HEK293 (cell line): ENCODE data around the gene DNAI1.

ENCODE experiments used
- CTCF ChIA-PET: fragments of 350-600 bp; formaldehyde crosslinking; extraction: SDS; loops from one replicate; lab custom pipeline; 2021; ENCODE audit warnings: antibody characterized with exemption; lab: Yijun Ruan, JAX
- POLR2A ChIA-PET: fragments of 300-600 bp; formaldehyde crosslinking; extraction: SDS; loops from one replicate; lab custom pipeline; 2020; ENCODE audit warnings: antibody characterized with exemption, inconsistent platforms; lab: Yijun Ruan, JAX
- H3K27ac ChIP-seq: fragments of 200-500 bp; sonication (Bioruptor generic); 2 replicates; pipeline ENCODE4 v1.5.1; 2014; ENCODE audit warnings: low read depth, low read length, control low read depth, inconsistent platforms; ENCODE audit errors: extremely low read depth
- H3K36me3 ChIP-seq, 2 experiments: fragments of 200-500 bp in 1 of 2; sonication (Bioruptor generic) in 1 of 2; 1 replicate in 1 of 2; 2 replicates in 1 of 2; pipeline ENCODE4 v1.5.1; 2014 to 2017; ENCODE audit warnings: inconsistent platforms in 2 of 2, low read length in 2 of 2; ENCODE audit not compliant: control insufficient read depth in 2 of 2, insufficient read depth in 1 of 2
- H3K4me1 ChIP-seq: fragments of 200-500 bp; sonication (Bioruptor generic); 2 replicates; pipeline ENCODE4 v1.5.1; 2014; ENCODE audit warnings: mild to moderate bottlenecking, low read length, inconsistent platforms; ENCODE audit not compliant: control insufficient read depth, insufficient read depth
- H3K4me3 ChIP-seq: 2 replicates; pipeline ENCODE4 v1.5.1; 2011; ENCODE audit warnings: low read depth, mild to moderate bottlenecking, control low read depth, low read length, moderate library complexity
- H3K9me3 ChIP-seq: fragments of 200-500 bp; sonication (Bioruptor generic); 2 replicates; pipeline ENCODE4 v1.5.1; 2014; ENCODE audit warnings: low read depth, low read length, inconsistent platforms; ENCODE audit not compliant: control insufficient read depth, insufficient read depth
- HOXC10 ChIP-seq: sonication (generic); formaldehyde crosslinking; IDR thresholded peaks from 2 replicates; pipeline ENCODE4 v1.8.1; 2023; ENCODE audit warnings: mild to moderate bottlenecking, missing genetic modification reagents
- KLF7 ChIP-seq: fragments of 450-650 bp; formaldehyde crosslinking; IDR thresholded peaks from 2 replicates; pipeline ENCODE4 v1.5.1; 2016; ENCODE audit warnings: missing biosample characterization, missing genetic modification characterization, borderline replicate concordance
- OSR2 ChIP-seq: fragments of 450-650 bp; formaldehyde crosslinking; IDR thresholded peaks from 2 replicates; pipeline ENCODE4 v1.5.1; 2016; ENCODE audit warnings: missing biosample characterization, missing genetic modification characterization
- YY1 ChIP-seq: fragments of 450-650 bp; formaldehyde crosslinking; IDR thresholded peaks from 2 replicates; pipeline ENCODE4 v1.5.1; 2018; ENCODE audit warnings: missing biosample characterization, missing genetic modification characterization
- ZBTB44 ChIP-seq: fragments of 450-650 bp; IDR thresholded peaks from 2 replicates; pipeline ENCODE4 v1.5.1; 2018; ENCODE audit warnings: missing biosample characterization, mild to moderate bottlenecking, missing genetic modification characterization
- ZNF221 ChIP-seq: fragments of 450-650 bp; formaldehyde crosslinking; IDR thresholded peaks from 2 replicates; pipeline ENCODE4 v1.5.1; 2017; ENCODE audit warnings: missing biosample characterization, missing genetic modification characterization, borderline replicate concordance
- ZNF23 ChIP-seq: fragments of 450-650 bp; formaldehyde crosslinking; IDR thresholded peaks from 2 replicates; pipeline ENCODE4 v1.5.1; 2016; ENCODE audit warnings: missing biosample characterization, missing genetic modification characterization, borderline replicate concordance
- ZNF24 ChIP-seq: fragments of 450-650 bp; formaldehyde crosslinking; IDR thresholded peaks from 2 replicates; pipeline ENCODE4 v1.5.1; 2016; ENCODE audit warnings: missing biosample characterization, missing genetic modification characterization
- ZNF26 ChIP-seq: fragments of 450-650 bp; formaldehyde crosslinking; IDR thresholded peaks from 2 replicates; pipeline ENCODE4 v1.5.1; 2016; ENCODE audit warnings: missing biosample characterization, missing genetic modification characterization
- ZNF266 ChIP-seq: fragments of 450-650 bp; formaldehyde crosslinking; IDR thresholded peaks from 2 replicates; pipeline ENCODE4 v1.5.1; 2016; ENCODE audit warnings: missing biosample characterization, missing genetic modification characterization, low read depth
- ZNF302 ChIP-seq: fragments of 450-650 bp; formaldehyde crosslinking; IDR thresholded peaks from 2 replicates; pipeline ENCODE4 v1.5.1; 2016; ENCODE audit warnings: missing biosample characterization, missing genetic modification characterization, low read depth
- ZNF341 ChIP-seq: fragments of 450-650 bp; formaldehyde crosslinking; IDR thresholded peaks from 2 replicates; pipeline ENCODE4; 2016; ENCODE audit warnings: low read depth, missing biosample characterization, missing genetic modification characterization
- ZNF391 ChIP-seq: fragments of 450-650 bp; formaldehyde crosslinking; IDR thresholded peaks from 2 replicates; pipeline ENCODE4 v1.5.1; 2016; ENCODE audit warnings: low read depth, missing biosample characterization, missing genetic modification characterization, borderline replicate concordance
- ZNF426 ChIP-seq: fragments of 450-650 bp; formaldehyde crosslinking; IDR thresholded peaks from 2 replicates; pipeline ENCODE4 v1.5.1; 2017; ENCODE audit warnings: missing biosample characterization, missing genetic modification characterization, mild to moderate bottlenecking, inconsistent platforms, moderate library complexity
- ZNF433 ChIP-seq: fragments of 450-650 bp; formaldehyde crosslinking; IDR thresholded peaks from 2 replicates; pipeline ENCODE4 v1.5.1; 2016; ENCODE audit warnings: missing biosample characterization, missing genetic modification characterization, low read depth
- ZNF48 ChIP-seq: fragments of 450-650 bp; formaldehyde crosslinking; IDR thresholded peaks from 2 replicates; pipeline ENCODE4 v1.5.1; 2016; ENCODE audit warnings: missing biosample characterization, missing genetic modification characterization
- ZNF488 ChIP-seq: fragments of 450-650 bp; formaldehyde crosslinking; IDR thresholded peaks from 2 replicates; pipeline ENCODE4 v1.5.1; 2016; ENCODE audit warnings: missing biosample characterization, missing genetic modification characterization
- ZNF514 ChIP-seq: fragments of 450-650 bp; formaldehyde crosslinking; IDR thresholded peaks from 2 replicates; pipeline ENCODE4 v1.5.1; 2016; ENCODE audit warnings: missing biosample characterization, missing genetic modification characterization
- ZNF645 ChIP-seq: fragments of 450-650 bp; formaldehyde crosslinking; IDR thresholded peaks from 2 replicates; pipeline ENCODE4; 2016; ENCODE audit warnings: missing biosample characterization, missing genetic modification characterization
- ZNF785 ChIP-seq: fragments of 450-650 bp; formaldehyde crosslinking; IDR thresholded peaks from 2 replicates; pipeline ENCODE4 v1.5.1; 2016; ENCODE audit warnings: missing biosample characterization, missing genetic modification characterization
- ZSCAN23 ChIP-seq: fragments of 450-650 bp; formaldehyde crosslinking; IDR thresholded peaks from 2 replicates; pipeline ENCODE4 v1.5.1; 2016; ENCODE audit warnings: missing biosample characterization, missing genetic modification characterization
- ZSCAN5A ChIP-seq: fragments of 450-650 bp; formaldehyde crosslinking; IDR thresholded peaks from 2 replicates; pipeline ENCODE4 v1.5.1; 2016; ENCODE audit warnings: missing biosample characterization, missing genetic modification characterization

Gene DNAI1

GRCh38 chr9:34568133-34568532 is 109.5 kb downstream of the DNAI1 start:
- no peaks in the 10 kb centered on the region for H3K9me3 ChIP-seq
- ChIA-PET POLR2A (no interaction called here), CTCF (interaction anchor here (0.9 to 3.7 kb wide), 3 partner anchors 20 to 164 kb away, joined by 3 to 26 read pairs (median 5); no protein-coding TSS in a partner anchor)
- no peak for TF ChIP-seq ZBTB44 (tag by site-specific recombination)
- no peak for TF ChIP-seq OSR2 (tag by site-specific recombination)
- no peak for TF ChIP-seq ZNF302 (tag by site-specific recombination)
- TF ChIP-seq ZNF266 (tag by site-specific recombination): no peak
- TF ChIP-seq ZNF391 (tag by site-specific recombination): no peak
- no peak for TF ChIP-seq KLF7
- TF ChIP-seq ZNF433 (tag by site-specific recombination): no peak
- no peak overlapping the region for H3K27ac ChIP-seq
- H3K4me3 ChIP-seq: no peak overlapping the region
- no peaks in the 10 kb centered on the region for H3K4me1 ChIP-seq
- no peaks in the 10 kb centered on the region for H3K36me3 ChIP-seq

- TF ChIP-seq ZSCAN5A (tag by site-specific recombination) (no peak), ZNF23 (tag by site-specific recombination) (no peak), ZNF785 (no peak), YY1 (tag by site-specific recombination) (no peak), ZNF426 (tag by site-specific recombination) (no peak), ZNF24 (tag by site-specific recombination) (no peak), ZNF645 (tag by site-specific recombination) (no peak), ZNF48 (no peak), ZSCAN23 (tag by site-specific recombination) (no peak), ZNF488 (no peak), HOXC10 (no peak), ZNF341 (no peak), ZNF221 (tag by site-specific recombination) (no peak), ZNF514 (tag by site-specific recombination) (no peak), ZNF26 (tag by site-specific recombination) (no peak)
- Histone ChIP-seq H3K4me3 (no peak overlapping the region), H3K9me3 (no peaks in the 10 kb centered on the region), H3K36me3 (no peaks in the 10 kb centered on the region), H3K27ac (no peak overlapping the region), H3K4me1 (no peaks in the 10 kb centered on the region)
- ChIA-PET POLR2A (no interaction called here), CTCF (interaction anchor here (0.6 to 3.7 kb wide), 3 partner anchors 23 to 165 kb away, joined by 5 to 26 read pairs (median 5); no protein-coding TSS in a partner anchor)
Measured at GRCh38 chr9:34568774-34569173, 110.2 kb downstream of the DNAI1 start.
